Gastrocnemius medialis (tissue), 4 donors: ENCODE data around the gene BCDIN3D. TPM values are rescaled to one million over a fixed set of nuclear protein-coding genes. Genes with fewer than 3 reads are reported as not detected.

ENCODE experiments used
- ATAC-seq, 2 donors: fragments of 150-250 bp; one replicate each; pipeline ENCODE4 v1.9.1; 2016
- DNase-seq, 2 donors: peaks; one replicate each; pipeline ENCODE4 v3.0.0-alpha.2; 2019
- H3K27ac ChIP-seq, 4 donors: fragments of 200-600 bp; sonication (generic); 1 replicate in 1 of 4; 2 replicates in 3 of 4; pipeline ENCODE4 v1.5.1; 2016 to 2018; ENCODE audit warnings: mild to moderate bottlenecking in 2 of 4, moderate library complexity in 1 of 4
- H3K27me3 ChIP-seq, 3 donors: fragments of 200-600 bp; sonication (generic) in 2 of 3; 1 replicate in 1 of 3; 2 replicates in 2 of 3; pipeline versions ENCODE4 v1.5.1 to v1.6.0; 2016 to 2019; ENCODE audit warnings: mild to moderate bottlenecking in 1 of 3, moderate library complexity in 1 of 3
- H3K36me3 ChIP-seq, 2 donors: fragments of 200-600 bp; sonication (generic) in 1 of 2; one replicate each; pipeline ENCODE4 v1.5.1; 2017 to 2018
- H3K4me1 ChIP-seq, 2 donors: fragments of 200-600 bp; sonication (generic) in 1 of 2; one replicate each; pipeline ENCODE4 v1.5.1; 2016 to 2017; ENCODE audit warnings: mild to moderate bottlenecking in 2 of 2
- H3K4me3 ChIP-seq, 4 donors: fragments of 200-600 bp; sonication (generic) in 3 of 4; 1 replicate in 1 of 4; 2 replicates in 3 of 4; pipeline ENCODE4 v1.5.1; 2016 to 2019; ENCODE audit warnings: mild to moderate bottlenecking in 2 of 4
- H3K9me3 ChIP-seq, 3 donors: fragments of 200-600 bp; sonication (generic) in 2 of 3; 1 replicate in 1 of 3; 2 replicates in 2 of 3; pipeline ENCODE4 v1.5.1; 2016 to 2019
- POLR2A ChIP-seq, 2 donors: fragments of 450-650 bp; IDR thresholded peaks; one replicate each; pipeline ENCODE4 v1.6.1; 2017; ENCODE audit warnings: antibody characterized with exemption in 2 of 2, mild to moderate bottlenecking in 2 of 2, moderate library complexity in 2 of 2
- in situ Hi-C, 4 donors: fragments of 200-750 bp; cut with MboI; loops; one replicate each; pipeline versions ENCODE4 v1.15.0 to v1.8.0; 2017; ENCODE audit warnings: low sequenced_read_pairs in 4 of 4
- intact Hi-C: fragments of 100-400 bp; cut with DNase I; formaldehyde crosslinking; loops from one replicate; pipeline ENCODE4 v1.15.1; 2023; ENCODE audit warnings: low total_unique reads
- total RNA-seq, 4 donors: library from RNA; depleted of rRNA; stranded (reverse); fragments of >200 nt; gene quantifications; one replicate each; pipeline versions ENCODE4 v1.1.0 to v1.2.3, GENCODE V29; 2016
- TF ChIP-seq, protein P1 (sequence below), 5 experiments: fragments of 450-650 bp in 3 of 5; fragments of 200-600 bp in 2 of 5; sonication (generic) in 2 of 5; IDR thresholded peaks in 4 of 5; conservative IDR thresholded peaks in 1 of 5; 1 replicate in 4 of 5; 2 replicates in 1 of 5; pipeline ENCODE4 v1.5.1; 2016 to 2019; ENCODE audit warnings: antibody characterized with exemption in 5 of 5, mild to moderate bottlenecking in 3 of 5, moderate library complexity in 3 of 5

Gene BCDIN3D
- total RNA-seq, 4 donors from 2014 or later = 1.2 to 2.7 (median 2.3) TPM

GRCh38 chr12:49796606-49797448 is 46.1 kb downstream of the BCDIN3D start:
- Histone ChIP-seq H3K27me3 (no peaks in the 10 kb centered on the region), H3K36me3 (peaks cover 0 to 33% of the 10 kb centered on the region in 2 donors), H3K9me3 (no peaks in the 10 kb centered on the region), H3K4me3 (no peak overlapping the region), H3K27ac (no peak overlapping the region), H3K4me1 (peaks cover 16 to 19% of the 10 kb centered on the region in 2 donors)
- intact Hi-C loops = no loop called here
- ATAC-seq (no peak), DNase-seq (no peak)
- in situ Hi-C loops = no loop called here
- TF ChIP-seq, protein P1, sequence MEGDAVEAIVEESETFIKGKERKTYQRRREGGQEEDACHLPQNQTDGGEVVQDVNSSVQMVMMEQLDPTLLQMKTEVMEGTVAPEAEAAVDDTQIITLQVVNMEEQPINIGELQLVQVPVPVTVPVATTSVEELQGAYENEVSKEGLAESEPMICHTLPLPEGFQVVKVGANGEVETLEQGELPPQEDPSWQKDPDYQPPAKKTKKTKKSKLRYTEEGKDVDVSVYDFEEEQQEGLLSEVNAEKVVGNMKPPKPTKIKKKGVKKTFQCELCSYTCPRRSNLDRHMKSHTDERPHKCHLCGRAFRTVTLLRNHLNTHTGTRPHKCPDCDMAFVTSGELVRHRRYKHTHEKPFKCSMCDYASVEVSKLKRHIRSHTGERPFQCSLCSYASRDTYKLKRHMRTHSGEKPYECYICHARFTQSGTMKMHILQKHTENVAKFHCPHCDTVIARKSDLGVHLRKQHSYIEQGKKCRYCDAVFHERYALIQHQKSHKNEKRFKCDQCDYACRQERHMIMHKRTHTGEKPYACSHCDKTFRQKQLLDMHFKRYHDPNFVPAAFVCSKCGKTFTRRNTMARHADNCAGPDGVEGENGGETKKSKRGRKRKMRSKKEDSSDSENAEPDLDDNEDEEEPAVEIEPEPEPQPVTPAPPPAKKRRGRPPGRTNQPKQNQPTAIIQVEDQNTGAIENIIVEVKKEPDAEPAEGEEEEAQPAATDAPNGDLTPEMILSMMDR (IDR thresholded peaks at IDR 0.05 in 4 of 5, conservative IDR thresholded peaks at IDR 0.05 in 1 of 5) = no peak
- no peak for TF ChIP-seq POLR2A (IDR thresholded peaks at IDR 0.05)

- in situ Hi-C loops (no loop called here), intact Hi-C loops (no loop called here)
- TF ChIP-seq, protein P1 (IDR thresholded peaks at IDR 0.05 in 4 of 5, conservative IDR thresholded peaks at IDR 0.05 in 1 of 5) = no peak
- TF ChIP-seq POLR2A (IDR thresholded peaks at IDR 0.05) = no peak
- DNase-seq (no peak), ATAC-seq (no peak)
- Histone ChIP-seq H3K4me1 (peaks cover 12 to 15% of the 10 kb centered on the region in 2 donors), H3K36me3 (peaks cover 0 to 39% of the 10 kb centered on the region in 2 donors), H3K27me3 (no peaks in the 10 kb centered on the region), H3K4me3 (no peak overlapping the region), H3K9me3 (no peaks in the 10 kb centered on the region), H3K27ac (no peak overlapping the region)
Observed at GRCh38 chr12:49796155-49796554, 46.8 kb downstream of the BCDIN3D start.

DNA sequence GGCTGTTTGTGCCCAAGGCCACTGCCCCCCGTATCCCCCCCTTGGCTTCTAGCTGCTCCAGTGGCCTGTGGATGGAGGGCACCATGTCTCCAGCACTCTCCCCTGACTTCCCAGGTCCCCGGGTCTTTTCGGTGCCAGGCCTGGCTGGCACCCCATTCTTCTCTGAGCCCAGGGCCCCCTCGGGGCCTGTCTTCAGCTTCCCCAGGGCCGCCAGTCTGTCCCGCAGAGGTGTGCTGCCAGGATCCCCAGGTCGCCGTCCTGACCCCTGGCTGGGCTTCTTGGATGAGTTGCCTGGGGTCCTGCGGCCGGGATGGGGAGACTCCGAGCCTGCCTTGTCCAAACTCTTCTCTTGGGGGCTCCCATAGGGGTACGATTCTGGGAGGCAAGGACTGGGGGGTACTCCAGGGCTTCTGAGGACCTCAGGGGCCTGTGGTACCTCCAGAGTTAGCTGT is 47.2 kb downstream of the BCDIN3D start:
- DNase-seq = no peak
- Histone ChIP-seq H3K36me3 (peaks cover 0 to 43% of the 10 kb centered on the region in 2 donors), H3K4me1 (peaks cover 7 to 10% of the 10 kb centered on the region in 2 donors), H3K9me3 (no peaks in the 10 kb centered on the region), H3K4me3 (no peak overlapping the region), H3K27ac (no peak overlapping the region), H3K27me3 (no peaks in the 10 kb centered on the region)
- TF ChIP-seq, protein P1 (IDR thresholded peaks at IDR 0.05 in 4 of 5, conservative IDR thresholded peaks at IDR 0.05 in 1 of 5) = no peak
- TF ChIP-seq POLR2A (IDR thresholded peaks at IDR 0.05) = no peak
- ATAC-seq = no peak
- intact Hi-C loops = no loop called here
- in situ Hi-C loops = no loop called here

GRCh38 chr12:49794811-49795653 is 47.9 kb downstream of the BCDIN3D start:
- intact Hi-C loops (no loop called here), in situ Hi-C loops (no loop called here)
- Histone ChIP-seq H3K27ac (no peak overlapping the region), H3K9me3 (no peaks in the 10 kb centered on the region), H3K36me3 (peaks cover 0 to 44% of the 10 kb centered on the region in 2 donors), H3K4me1 (peaks cover under 1 to 4% of the 10 kb centered on the region in 2 donors), H3K4me3 (no peak overlapping the region), H3K27me3 (no peaks in the 10 kb centered on the region)
- no peak for ATAC-seq
- no peak for DNase-seq
- TF ChIP-seq, protein P1 (IDR thresholded peaks at IDR 0.05 in 4 of 5, conservative IDR thresholded peaks at IDR 0.05 in 1 of 5) = no peak
- no peak for TF ChIP-seq POLR2A (IDR thresholded peaks at IDR 0.05)
